ENCODE data around the gene ZNF488.

Gene ZNF488

DNA sequence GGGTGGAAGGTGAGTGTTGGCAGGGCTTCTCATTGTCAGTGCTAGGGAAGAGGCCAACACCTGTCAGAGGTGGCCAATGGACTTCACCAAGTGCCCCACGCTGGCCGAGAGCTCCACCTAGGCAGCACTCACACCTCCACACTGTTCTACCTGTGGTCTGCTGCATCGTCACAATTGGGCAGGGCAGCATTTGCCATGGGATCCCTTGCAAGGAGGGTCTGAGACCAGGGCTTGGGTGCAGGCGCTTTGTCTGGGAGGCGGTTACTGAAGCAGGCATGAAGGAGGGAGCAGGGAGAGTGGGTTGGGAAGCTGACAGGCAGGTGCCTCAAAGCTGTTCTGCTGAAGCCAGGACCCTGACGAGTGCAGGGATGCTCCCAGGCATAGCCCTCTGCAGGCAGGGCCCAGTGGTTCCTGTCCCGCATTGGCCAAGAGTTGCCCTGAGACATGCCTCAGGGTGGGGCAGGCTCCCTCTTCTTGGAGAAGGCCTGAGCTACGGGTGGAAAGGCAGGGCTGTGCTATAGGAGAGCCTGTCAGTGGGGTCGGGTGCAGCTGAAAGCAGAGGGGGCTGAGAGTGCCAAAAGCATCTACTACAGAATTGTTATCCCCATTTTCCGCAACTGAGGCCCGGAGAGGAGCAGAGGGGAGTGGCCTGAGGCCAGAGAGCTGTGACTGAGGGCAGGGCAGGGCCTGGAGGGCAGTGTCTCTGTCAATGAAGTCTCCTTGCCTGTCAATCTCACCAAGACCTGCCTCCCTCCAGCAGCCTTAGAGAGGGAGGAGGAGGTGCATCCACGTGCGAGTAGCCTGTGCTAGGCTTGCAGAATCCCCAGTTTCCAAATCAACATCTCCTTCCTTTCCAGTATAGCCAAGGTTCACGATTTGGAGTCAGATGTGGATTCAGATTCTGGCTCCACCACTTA is 31.9 kb downstream of the ZNF488 start:
- TF ChIP-seq, protein P1, sequence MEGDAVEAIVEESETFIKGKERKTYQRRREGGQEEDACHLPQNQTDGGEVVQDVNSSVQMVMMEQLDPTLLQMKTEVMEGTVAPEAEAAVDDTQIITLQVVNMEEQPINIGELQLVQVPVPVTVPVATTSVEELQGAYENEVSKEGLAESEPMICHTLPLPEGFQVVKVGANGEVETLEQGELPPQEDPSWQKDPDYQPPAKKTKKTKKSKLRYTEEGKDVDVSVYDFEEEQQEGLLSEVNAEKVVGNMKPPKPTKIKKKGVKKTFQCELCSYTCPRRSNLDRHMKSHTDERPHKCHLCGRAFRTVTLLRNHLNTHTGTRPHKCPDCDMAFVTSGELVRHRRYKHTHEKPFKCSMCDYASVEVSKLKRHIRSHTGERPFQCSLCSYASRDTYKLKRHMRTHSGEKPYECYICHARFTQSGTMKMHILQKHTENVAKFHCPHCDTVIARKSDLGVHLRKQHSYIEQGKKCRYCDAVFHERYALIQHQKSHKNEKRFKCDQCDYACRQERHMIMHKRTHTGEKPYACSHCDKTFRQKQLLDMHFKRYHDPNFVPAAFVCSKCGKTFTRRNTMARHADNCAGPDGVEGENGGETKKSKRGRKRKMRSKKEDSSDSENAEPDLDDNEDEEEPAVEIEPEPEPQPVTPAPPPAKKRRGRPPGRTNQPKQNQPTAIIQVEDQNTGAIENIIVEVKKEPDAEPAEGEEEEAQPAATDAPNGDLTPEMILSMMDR (IDR thresholded peaks at IDR 0.05; ENCODE audit: control insufficient read depth, insufficient read depth, low read depth, low read length, missing control alignments) = no peak
- H3K4me3 ChIP-seq (ENCODE audit: control insufficient read depth, low read depth, low read length) = no peak overlapping the region
- no peak for DNase-seq (ENCODE audit: low read depth)

DNA sequence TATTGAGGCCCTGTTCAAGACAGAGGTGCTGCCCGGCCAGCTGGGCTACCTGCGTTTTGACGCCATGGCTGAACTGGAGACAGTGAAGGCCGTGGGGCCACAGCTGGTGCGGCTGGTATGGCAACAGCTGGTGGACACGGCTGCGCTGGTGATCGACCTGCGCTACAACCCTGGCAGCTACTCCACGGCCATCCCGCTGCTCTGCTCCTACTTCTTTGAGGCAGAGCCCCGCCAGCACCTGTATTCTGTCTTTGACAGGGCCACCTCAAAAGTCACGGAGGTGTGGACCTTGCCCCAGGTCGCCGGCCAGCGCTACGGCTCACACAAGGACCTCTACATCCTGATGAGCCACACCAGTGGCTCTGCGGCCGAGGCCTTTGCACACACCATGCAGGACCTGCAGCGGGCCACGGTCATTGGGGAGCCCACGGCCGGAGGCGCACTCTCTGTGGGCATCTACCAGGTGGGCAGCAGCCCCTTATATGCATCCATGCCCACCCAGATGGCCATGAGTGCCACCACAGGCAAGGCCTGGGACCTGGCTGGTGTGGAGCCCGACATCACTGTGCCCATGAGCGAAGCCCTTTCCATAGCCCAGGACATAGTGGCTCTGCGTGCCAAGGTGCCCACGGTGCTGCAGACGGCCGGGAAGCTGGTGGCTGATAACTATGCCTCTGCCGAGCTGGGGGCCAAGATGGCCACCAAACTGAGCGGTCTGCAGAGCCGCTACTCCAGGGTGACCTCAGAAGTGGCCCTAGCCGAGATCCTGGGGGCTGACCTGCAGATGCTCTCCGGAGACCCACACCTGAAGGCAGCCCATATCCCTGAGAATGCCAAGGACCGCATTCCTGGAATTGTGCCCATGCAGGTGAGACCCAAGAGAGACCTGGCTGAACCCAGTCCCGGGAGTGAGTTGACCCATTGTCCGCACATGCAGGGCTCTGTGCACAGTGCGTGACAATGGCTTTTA is 33.1 kb downstream of the ZNF488 start:
- DNase-seq (ENCODE audit: low read depth) = no peak
- no peak overlapping the region for H3K4me3 ChIP-seq (ENCODE audit: control insufficient read depth, low read depth, low read length)
- TF ChIP-seq, protein P1 (IDR thresholded peaks at IDR 0.05; ENCODE audit: control insufficient read depth, insufficient read depth, low read depth, low read length, missing control alignments) = no peak

DNA sequence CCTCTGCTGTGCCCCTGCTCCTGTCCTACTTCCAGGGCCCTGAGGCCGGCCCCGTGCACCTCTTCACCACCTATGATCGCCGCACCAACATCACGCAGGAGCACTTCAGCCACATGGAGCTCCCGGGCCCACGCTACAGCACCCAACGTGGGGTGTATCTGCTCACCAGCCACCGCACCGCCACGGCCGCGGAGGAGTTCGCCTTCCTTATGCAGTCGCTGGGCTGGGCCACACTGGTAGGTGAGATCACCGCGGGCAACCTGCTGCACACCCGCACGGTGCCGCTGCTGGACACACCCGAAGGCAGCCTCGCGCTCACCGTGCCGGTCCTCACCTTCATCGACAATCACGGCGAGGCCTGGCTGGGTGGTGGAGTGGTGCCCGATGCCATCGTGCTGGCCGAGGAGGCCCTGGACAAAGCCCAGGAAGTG is 34.1 kb downstream of the ZNF488 start:
- no peak for DNase-seq (ENCODE audit: low read depth)
- TF ChIP-seq, protein P1 (IDR thresholded peaks at IDR 0.05; ENCODE audit: control insufficient read depth, insufficient read depth, low read depth, low read length, missing control alignments) = no peak
- no peak overlapping the region for H3K4me3 ChIP-seq (ENCODE audit: control insufficient read depth, low read depth, low read length)

DNA sequence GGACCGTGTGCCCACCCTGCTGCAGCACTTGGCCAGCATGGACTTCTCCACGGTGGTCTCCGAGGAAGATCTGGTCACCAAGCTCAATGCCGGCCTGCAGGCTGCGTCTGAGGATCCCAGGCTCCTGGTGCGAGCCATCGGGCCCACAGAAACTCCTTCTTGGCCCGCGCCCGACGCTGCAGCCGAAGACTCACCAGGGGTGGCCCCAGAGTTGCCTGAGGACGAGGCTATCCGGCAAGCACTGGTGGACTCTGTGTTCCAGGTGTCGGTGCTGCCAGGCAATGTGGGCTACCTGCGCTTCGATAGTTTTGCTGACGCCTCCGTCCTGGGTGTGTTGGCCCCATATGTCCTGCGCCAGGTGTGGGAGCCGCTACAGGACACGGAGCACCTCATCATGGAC is 34.6 kb downstream of the ZNF488 start:
- TF ChIP-seq, protein P1 (IDR thresholded peaks at IDR 0.05; ENCODE audit: control insufficient read depth, insufficient read depth, low read depth, low read length, missing control alignments) = no peak
- H3K4me3 ChIP-seq (ENCODE audit: control insufficient read depth, low read depth, low read length) = no peak overlapping the region
- DNase-seq (ENCODE audit: low read depth) = no peak

DNA sequence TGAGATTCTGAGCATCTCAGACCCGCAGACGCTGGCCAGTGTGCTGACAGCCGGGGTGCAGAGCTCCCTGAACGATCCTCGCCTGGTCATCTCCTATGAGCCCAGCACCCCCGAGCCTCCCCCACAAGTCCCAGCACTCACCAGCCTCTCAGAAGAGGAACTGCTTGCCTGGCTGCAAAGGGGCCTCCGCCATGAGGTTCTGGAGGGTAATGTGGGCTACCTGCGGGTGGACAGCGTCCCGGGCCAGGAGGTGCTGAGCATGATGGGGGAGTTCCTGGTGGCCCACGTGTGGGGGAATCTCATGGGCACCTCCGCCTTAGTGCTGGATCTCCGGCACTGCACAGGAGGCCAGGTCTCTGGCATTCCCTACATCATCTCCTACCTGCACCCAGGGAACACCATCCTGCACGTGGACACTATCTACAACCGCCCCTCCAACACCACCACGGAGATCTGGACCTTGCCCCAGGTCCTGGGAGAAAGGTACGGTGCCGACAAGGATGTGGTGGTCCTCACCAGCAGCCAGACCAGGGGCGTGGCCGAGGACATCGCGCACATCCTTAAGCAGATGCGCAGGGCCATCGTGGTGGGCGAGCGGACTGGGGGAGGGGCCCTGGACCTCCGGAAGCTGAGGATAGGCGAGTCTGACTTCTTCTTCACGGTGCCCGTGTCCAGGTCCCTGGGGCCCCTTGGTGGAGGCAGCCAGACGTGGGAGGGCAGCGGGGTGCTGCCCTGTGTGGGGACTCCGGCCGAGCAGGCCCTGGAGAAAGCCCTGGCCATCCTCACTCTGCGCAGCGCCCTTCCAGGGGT is 35.2 kb downstream of the ZNF488 start:
- TF ChIP-seq, protein P1 (IDR thresholded peaks at IDR 0.05; ENCODE audit: control insufficient read depth, insufficient read depth, low read depth, low read length, missing control alignments) = no peak
- DNase-seq (ENCODE audit: low read depth) = no peak
- H3K4me3 ChIP-seq (ENCODE audit: control insufficient read depth, low read depth, low read length) = no peak overlapping the region
